ENCODE measurements around the gene HNF1A.
A peak's percentile ranks its signal among the peaks of the same experiment; 100 is the strongest.

DNA sequence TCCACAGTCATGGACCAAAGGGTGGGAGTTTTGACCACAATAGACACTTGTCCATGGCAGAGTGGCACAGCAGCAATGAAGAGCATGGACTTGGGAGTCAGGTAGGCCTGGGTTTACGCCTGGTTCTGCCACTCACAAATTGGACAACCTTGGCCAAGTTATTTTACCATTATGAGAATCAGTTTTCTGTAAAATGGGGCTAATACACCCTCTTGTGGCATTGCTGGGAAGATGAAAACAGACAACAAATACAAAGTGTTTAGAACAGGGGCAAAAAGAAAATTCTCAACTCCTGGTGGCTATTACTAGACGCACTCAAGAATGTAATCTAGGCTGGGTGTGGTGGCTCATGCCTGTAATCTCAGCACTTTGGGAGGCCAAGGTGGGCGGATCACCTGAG is 35.4 kb downstream of the HNF1A start:
- TF ChIP-seq, protein P1, sequence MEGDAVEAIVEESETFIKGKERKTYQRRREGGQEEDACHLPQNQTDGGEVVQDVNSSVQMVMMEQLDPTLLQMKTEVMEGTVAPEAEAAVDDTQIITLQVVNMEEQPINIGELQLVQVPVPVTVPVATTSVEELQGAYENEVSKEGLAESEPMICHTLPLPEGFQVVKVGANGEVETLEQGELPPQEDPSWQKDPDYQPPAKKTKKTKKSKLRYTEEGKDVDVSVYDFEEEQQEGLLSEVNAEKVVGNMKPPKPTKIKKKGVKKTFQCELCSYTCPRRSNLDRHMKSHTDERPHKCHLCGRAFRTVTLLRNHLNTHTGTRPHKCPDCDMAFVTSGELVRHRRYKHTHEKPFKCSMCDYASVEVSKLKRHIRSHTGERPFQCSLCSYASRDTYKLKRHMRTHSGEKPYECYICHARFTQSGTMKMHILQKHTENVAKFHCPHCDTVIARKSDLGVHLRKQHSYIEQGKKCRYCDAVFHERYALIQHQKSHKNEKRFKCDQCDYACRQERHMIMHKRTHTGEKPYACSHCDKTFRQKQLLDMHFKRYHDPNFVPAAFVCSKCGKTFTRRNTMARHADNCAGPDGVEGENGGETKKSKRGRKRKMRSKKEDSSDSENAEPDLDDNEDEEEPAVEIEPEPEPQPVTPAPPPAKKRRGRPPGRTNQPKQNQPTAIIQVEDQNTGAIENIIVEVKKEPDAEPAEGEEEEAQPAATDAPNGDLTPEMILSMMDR (IDR thresholded peaks at IDR 0.05): peak in 2 of 4 donors; percentile 17 to 18
- no peak for TF ChIP-seq POLR2A (IDR thresholded peaks at IDR 0.05)

All from right lobe of liver (tissue), 4 donors.